Activated CD4-positive, alpha-beta memory T cell treated with anti-CD3 and anti-CD28 coated beads, Interleukin-2, amount 10 ng/mL, durations not matched to agents 7 days and 5 days (primary cell): ENCODE data around the gene SERPINB1. TPM values are rescaled to one million over a fixed set of nuclear protein-coding genes. Genes with fewer than 3 reads are reported as not detected.
"Not testable (repeated sequence)": the region's sequence is repeated elsewhere in the genome, so short reads cannot be mapped to it uniquely, and the experiment has no call there.

ENCODE experiments used
- CTCF ChIA-PET: fragments of 350-600 bp; sonication (Branson Sonifier 250); formaldehyde crosslinking; loops from one replicate; lab custom pipeline; 2021; ENCODE audit warnings: antibody characterized with exemption, inconsistent platforms; lab: Charles Lee
- POLR2A ChIA-PET: fragments of 350-600 bp; sonication (Branson Sonifier 250); formaldehyde crosslinking; loops from one replicate; lab custom pipeline; 2021; ENCODE audit warnings: antibody characterized with exemption; lab: Charles Lee
- DNase-seq: peaks from one replicate; pipeline ENCODE4 v3.0.0-alpha.2; 2020
- H3K27ac Mint-ChIP-seq: one replicate; pipeline ENCODE4 v1.8.0; 2021; ENCODE audit warnings: mild to moderate bottlenecking, mixed read lengths
- H3K27me3 Mint-ChIP-seq: one replicate; pipeline ENCODE4 v1.8.0; 2021; ENCODE audit warnings: mixed read lengths
- H3K36me3 Mint-ChIP-seq: one replicate; pipeline ENCODE4 v1.8.0; 2021; ENCODE audit warnings: low read depth, mixed read lengths
- H3K4me1 Mint-ChIP-seq: one replicate; pipeline ENCODE4 v1.8.0; 2021; ENCODE audit warnings: mixed read lengths
- H3K4me3 Mint-ChIP-seq: one replicate; pipeline ENCODE4 v1.8.0; 2021; ENCODE audit warnings: mild to moderate bottlenecking, mixed read lengths
- H3K9me3 Mint-ChIP-seq: one replicate; pipeline ENCODE4 v1.8.0; 2021; ENCODE audit warnings: mixed read lengths
- total RNA-seq, 2 experiments: library from RNA; stranded (reverse); gene quantifications; one replicate each; pipeline ENCODE4 v1.2.3, GENCODE V29; 2021

Gene SERPINB1
- 10 to 100 TPM; 85.0 to 86.5 TPM for total RNA-seq

GRCh38 chr6:2841264-2842138 lies at the start of gene SERPINB1:
Gene SERPINB1 (minus strand): TSS chr6:2841863. CDS start chr6:2840586, 1,277 bp downstream.
- H3K27me3 Mint-ChIP-seq, result no peaks in the 10 kb centered on the region
- H3K4me3 Mint-ChIP-seq, result peak within 1 kb of the TSS; percentile 84
- ChIA-PET CTCF (interaction anchor here (0.7 to 4.0 kb wide), 26 partner anchors 10 to 212 kb away, joined by 3 to 35 read pairs (median 5); no protein-coding TSS in a partner anchor), POLR2A (interaction anchor here (0.6 to 5.5 kb wide), 37 partner anchors 9 to 227 kb away, joined by 3 to 57 read pairs (median 6); partner anchors contain the start of genes NQO2, RIPK1 and WRNIP1)
- H3K4me1 Mint-ChIP-seq, result peaks cover 66% of the 10 kb centered on the region
- H3K9me3 Mint-ChIP-seq, result no peaks in the 10 kb centered on the region
- peak within 1 kb of the TSS; percentile 86 for H3K27ac Mint-ChIP-seq
- peak; percentile 88 for DNase-seq
- H3K36me3 Mint-ChIP-seq, result peaks cover 36% of the 10 kb centered on the region

GRCh38 chr6:2890976-2891767 lies 49.5 kb upstream of the SERPINB1 start:
- POLR2A ChIA-PET, result interaction anchor here (0.7 to 2.7 kb wide), 11 partner anchors 9 to 98 kb away, joined by 3 to 16 read pairs (median 6); partner anchors contain the start of genes SERPINB1 and SERPINB9
- Mint-ChIP-seq H3K4me1 (peaks cover 57% of the 10 kb centered on the region), H3K36me3 (peaks cover 82% of the 10 kb centered on the region), H3K4me3 (peak overlapping the region; percentile 70), H3K27me3 (no peaks in the 10 kb centered on the region), H3K9me3 (no peaks in the 10 kb centered on the region), H3K27ac (peak overlapping the region; percentile 75)
- DNase-seq, result no peak
- CTCF ChIA-PET, result interaction anchor here (0.6 to 2.5 kb wide), 11 partner anchors 9 to 100 kb away, joined by 3 to 21 read pairs (median 3); partner anchors contain the start of gene SERPINB1

GRCh38 chr6:2885967-2886735 lies 44.5 kb upstream of the SERPINB1 start:
- ChIA-PET CTCF (no interaction called here), POLR2A (no interaction called here)
- Mint-ChIP-seq H3K27me3 (no peaks in the 10 kb centered on the region), H3K4me1 (peaks cover 51% of the 10 kb centered on the region), H3K27ac (no peak overlapping the region), H3K9me3 (no peaks in the 10 kb centered on the region), H3K36me3 (peaks cover 62% of the 10 kb centered on the region), H3K4me3 (no peak overlapping the region)
- no peak for DNase-seq

- H3K27ac Mint-ChIP-seq, result no peak overlapping the region
- DNase-seq, result no peak
- H3K36me3 Mint-ChIP-seq, result peaks cover 59% of the 10 kb centered on the region
- H3K4me1 Mint-ChIP-seq, result peaks cover 51% of the 10 kb centered on the region
- ChIA-PET CTCF (interaction anchor here (0.8 kb wide), 1 partner anchor 38 kb away, joined by 3 read pairs; no protein-coding TSS in a partner anchor), POLR2A (interaction anchor here (0.8 to 1.9 kb wide), 3 partner anchors 8 to 27 kb away, joined by 3 to 8 read pairs (median 3); no protein-coding TSS in a partner anchor)
- no peak overlapping the region for H3K4me3 Mint-ChIP-seq
- no peaks in the 10 kb centered on the region for H3K9me3 Mint-ChIP-seq
- H3K27me3 Mint-ChIP-seq, result no peaks in the 10 kb centered on the region
Observed at GRCh38 chr6:2884804-2885203, 43.1 kb upstream of the SERPINB1 start.

GRCh38 chr6:2883673-2884072 lies 42.0 kb upstream of the SERPINB1 start:
- no peak overlapping the region for H3K4me3 Mint-ChIP-seq
- no peaks in the 10 kb centered on the region for H3K27me3 Mint-ChIP-seq
- no peaks in the 10 kb centered on the region for H3K9me3 Mint-ChIP-seq
- CTCF ChIA-PET, result interaction anchor here (1.7 kb wide), 2 partner anchors 9 to 29 kb away, joined by 4 to 5 read pairs; no protein-coding TSS in a partner anchor
- H3K27ac Mint-ChIP-seq, result no peak overlapping the region
- H3K4me1 Mint-ChIP-seq, result peaks cover 55% of the 10 kb centered on the region
- H3K36me3 Mint-ChIP-seq, result peaks cover 58% of the 10 kb centered on the region
- DNase-seq, result no peak
- POLR2A ChIA-PET, result interaction anchor here (0.9 to 1.9 kb wide), 5 partner anchors 14 to 42 kb away, joined by 3 to 8 read pairs (median 3); partner anchors contain the start of gene SERPINB1

GRCh38 chr6:2881423-2881822 lies 39.8 kb upstream of the SERPINB1 start:
- H3K4me1 Mint-ChIP-seq, result peaks cover 72% of the 10 kb centered on the region
- peak overlapping the region; percentile 87 for H3K4me3 Mint-ChIP-seq
- no peaks in the 10 kb centered on the region for H3K27me3 Mint-ChIP-seq
- peaks cover 61% of the 10 kb centered on the region for H3K36me3 Mint-ChIP-seq
- POLR2A ChIA-PET, result interaction anchor here (0.9 to 2.6 kb wide), 10 partner anchors 10 to 116 kb away, joined by 3 to 27 read pairs (median 4); partner anchors contain the start of genes SERPINB1 and WRNIP1
- H3K27ac Mint-ChIP-seq, result peak overlapping the region; percentile 88
- no peaks in the 10 kb centered on the region for H3K9me3 Mint-ChIP-seq
- CTCF ChIA-PET, result interaction anchor here (0.8 to 2.4 kb wide), 5 partner anchors 15 to 108 kb away, joined by 3 to 6 read pairs (median 3); no protein-coding TSS in a partner anchor
- no peak for DNase-seq

- Mint-ChIP-seq H3K4me3 (peak overlapping the region; percentile 87), H3K4me1 (peaks cover 69% of the 10 kb centered on the region), H3K36me3 (peaks cover 53% of the 10 kb centered on the region), H3K27ac (peak overlapping the region; percentile 88)
- POLR2A ChIA-PET, result interaction anchor here (0.8 to 2.6 kb wide), 8 partner anchors 12 to 38 kb away, joined by 3 to 27 read pairs (median 4); partner anchors contain the start of gene SERPINB1
- CTCF ChIA-PET, result interaction anchor here (0.7 to 2.4 kb wide), 4 partner anchors 11 to 51 kb away, joined by 3 to 6 read pairs (median 4); no protein-coding TSS in a partner anchor
- not testable (repeated sequence) for H3K9me3 Mint-ChIP-seq, H3K27me3 Mint-ChIP-seq, DNase-seq
Observed at GRCh38 chr6:2880156-2880555, 38.5 kb upstream of the SERPINB1 start.

- H3K4me3 Mint-ChIP-seq, result peak overlapping the region; percentile 5
- H3K36me3 Mint-ChIP-seq, result peaks cover 55% of the 10 kb centered on the region
- POLR2A ChIA-PET, result interaction anchor here (0.8 to 3.0 kb wide), 6 partner anchors 25 to 186 kb away, joined by 3 to 15 read pairs (median 5); partner anchors contain the start of genes SERPINB1 and SERPINB9
- peaks cover 82% of the 10 kb centered on the region for H3K4me1 Mint-ChIP-seq
- CTCF ChIA-PET, result interaction anchor here (1.2 to 1.8 kb wide), 5 partner anchors 19 to 87 kb away, joined by 3 to 7 read pairs (median 4); no protein-coding TSS in a partner anchor
- no peaks in the 10 kb centered on the region for H3K27me3 Mint-ChIP-seq
- no peaks in the 10 kb centered on the region for H3K9me3 Mint-ChIP-seq
- no peak for DNase-seq
- H3K27ac Mint-ChIP-seq, result peak overlapping the region; percentile 60
Observed at GRCh38 chr6:2877960-2878359, 36.3 kb upstream of the SERPINB1 start.

GRCh38 chr6:2877057-2877882 lies 35.6 kb upstream of the SERPINB1 start:
- Mint-ChIP-seq H3K27me3 (no peaks in the 10 kb centered on the region), H3K36me3 (peaks cover 59% of the 10 kb centered on the region), H3K4me3 (peak overlapping the region; percentile 81), H3K9me3 (peaks cover 2% of the 10 kb centered on the region), H3K27ac (peak overlapping the region; percentile 91), H3K4me1 (peaks cover 84% of the 10 kb centered on the region)
- ChIA-PET POLR2A (interaction anchor here (0.7 to 3.0 kb wide), 10 partner anchors 25 to 186 kb away, joined by 3 to 15 read pairs (median 6); partner anchors contain the start of genes SERPINB1 and SERPINB9), CTCF (interaction anchor here (1.0 to 1.8 kb wide), 6 partner anchors 9 to 86 kb away, joined by 3 to 7 read pairs (median 4); no protein-coding TSS in a partner anchor)
- no peak for DNase-seq

- peaks cover 61% of the 10 kb centered on the region for H3K36me3 Mint-ChIP-seq
- H3K27me3 Mint-ChIP-seq, result no peaks in the 10 kb centered on the region
- no peak for DNase-seq
- peaks cover 3% of the 10 kb centered on the region for H3K9me3 Mint-ChIP-seq
- H3K4me3 Mint-ChIP-seq, result peak overlapping the region; percentile 81
- CTCF ChIA-PET, result interaction anchor here (1.0 to 1.7 kb wide), 8 partner anchors 9 to 85 kb away, joined by 3 to 6 read pairs (median 3); partner anchors contain the start of gene SERPINB1
- H3K27ac Mint-ChIP-seq, result peak overlapping the region; percentile 91
- H3K4me1 Mint-ChIP-seq, result peaks cover 77% of the 10 kb centered on the region
- POLR2A ChIA-PET, result interaction anchor here (0.7 to 3.0 kb wide), 11 partner anchors 8 to 1137 kb away, joined by 3 to 15 read pairs (median 4); partner anchors contain the start of gene SERPINB9
Observed at GRCh38 chr6:2876210-2877056, 34.8 kb upstream of the SERPINB1 start.
